ENCODE measurements around the gene FKBP5.

DNA sequence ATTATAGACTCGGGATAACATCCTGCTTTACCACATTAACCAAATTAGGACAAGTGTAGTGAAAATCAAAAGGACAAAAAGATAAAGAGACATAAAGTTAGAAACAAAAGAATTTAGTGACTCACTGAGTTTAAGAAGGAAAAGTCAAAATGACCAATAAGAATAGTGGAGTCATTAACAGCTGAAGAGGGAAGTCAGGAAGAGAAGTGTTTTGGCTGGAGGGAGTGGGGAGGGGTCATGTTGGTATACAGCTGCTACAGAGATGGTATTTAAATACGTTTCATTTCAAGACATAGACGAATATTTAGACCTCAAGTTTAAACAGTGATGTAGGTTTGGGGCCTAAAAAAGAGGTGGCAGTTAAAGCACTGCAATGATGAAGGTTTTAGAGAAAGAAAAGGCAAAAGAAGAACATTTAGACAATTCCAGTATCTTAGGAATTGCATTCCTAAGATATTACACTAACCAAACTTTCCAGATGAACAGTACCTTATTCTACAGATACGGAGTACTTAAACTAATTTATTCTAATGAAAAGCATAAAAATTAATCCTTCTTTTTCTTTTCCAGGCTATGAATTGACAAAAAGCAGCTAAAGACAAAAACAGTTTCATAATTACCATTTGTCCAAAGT is 10.6 kb downstream of the FKBP5 start:
- TF ChIP-seq, protein P1, sequence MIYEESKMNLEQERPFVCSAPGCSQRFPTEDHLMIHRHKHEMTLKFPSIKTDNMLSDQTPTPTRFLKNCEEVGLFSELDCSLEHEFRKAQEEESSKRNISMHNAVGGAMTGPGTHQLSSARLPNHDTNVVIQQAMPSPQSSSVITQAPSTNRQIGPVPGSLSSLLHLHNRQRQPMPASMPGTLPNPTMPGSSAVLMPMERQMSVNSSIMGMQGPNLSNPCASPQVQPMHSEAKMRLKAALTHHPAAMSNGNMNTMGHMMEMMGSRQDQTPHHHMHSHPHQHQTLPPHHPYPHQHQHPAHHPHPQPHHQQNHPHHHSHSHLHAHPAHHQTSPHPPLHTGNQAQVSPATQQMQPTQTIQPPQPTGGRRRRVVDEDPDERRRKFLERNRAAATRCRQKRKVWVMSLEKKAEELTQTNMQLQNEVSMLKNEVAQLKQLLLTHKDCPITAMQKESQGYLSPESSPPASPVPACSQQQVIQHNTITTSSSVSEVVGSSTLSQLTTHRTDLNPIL (CRISPR knock-in tag; IDR thresholded peaks at IDR 0.05; ENCODE audit: low read depth) = no peak
- TF ChIP-seq ZFP3 (CRISPR knock-in tag; IDR thresholded peaks at IDR 0.05) (no peak), ESRRG (CRISPR knock-in tag; IDR thresholded peaks at IDR 0.05) (no peak), TSHZ2 (CRISPR knock-in tag; IDR thresholded peaks at IDR 0.05) (no peak), ARNTL (CRISPR knock-in tag; IDR thresholded peaks at IDR 0.05; ENCODE audit: borderline replicate concordance, low read depth) (no peak), ZFP30 (CRISPR knock-in tag; IDR thresholded peaks at IDR 0.05) (no peak), SNAI2 (CRISPR knock-in tag; IDR thresholded peaks at IDR 0.05) (no peak), ZNF8 (CRISPR knock-in tag; IDR thresholded peaks at IDR 0.05) (no peak), RARB (CRISPR knock-in tag; IDR thresholded peaks at IDR 0.05) (no peak), TOX (CRISPR knock-in tag; IDR thresholded peaks at IDR 0.05; ENCODE audit: borderline replicate concordance) (no peak), ZC3H10 (CRISPR knock-in tag; IDR thresholded peaks at IDR 0.05) (no peak)
- TF ChIP-seq, protein P2, sequence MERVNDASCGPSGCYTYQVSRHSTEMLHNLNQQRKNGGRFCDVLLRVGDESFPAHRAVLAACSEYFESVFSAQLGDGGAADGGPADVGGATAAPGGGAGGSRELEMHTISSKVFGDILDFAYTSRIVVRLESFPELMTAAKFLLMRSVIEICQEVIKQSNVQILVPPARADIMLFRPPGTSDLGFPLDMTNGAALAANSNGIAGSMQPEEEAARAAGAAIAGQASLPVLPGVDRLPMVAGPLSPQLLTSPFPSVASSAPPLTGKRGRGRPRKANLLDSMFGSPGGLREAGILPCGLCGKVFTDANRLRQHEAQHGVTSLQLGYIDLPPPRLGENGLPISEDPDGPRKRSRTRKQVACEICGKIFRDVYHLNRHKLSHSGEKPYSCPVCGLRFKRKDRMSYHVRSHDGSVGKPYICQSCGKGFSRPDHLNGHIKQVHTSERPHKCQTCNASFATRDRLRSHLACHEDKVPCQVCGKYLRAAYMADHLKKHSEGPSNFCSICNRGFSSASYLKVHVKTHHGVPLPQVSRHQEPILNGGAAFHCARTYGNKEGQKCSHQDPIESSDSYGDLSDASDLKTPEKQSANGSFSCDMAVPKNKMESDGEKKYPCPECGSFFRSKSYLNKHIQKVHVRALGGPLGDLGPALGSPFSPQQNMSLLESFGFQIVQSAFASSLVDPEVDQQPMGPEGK (CRISPR knock-in tag; IDR thresholded peaks at IDR 0.05; ENCODE audit: borderline replicate concordance) = no peak
